Placental epithelial cell (primary cell): ENCODE results near the gene SUDS3. TPM values are rescaled to one million over a fixed set of nuclear protein-coding genes. Genes with fewer than 3 reads are reported as not detected.

Experiments
- total RNA-seq: library from RNA; depleted of rRNA; stranded (reverse); fragments of >200 nt; gene quantifications from 2 replicates; pipeline ENCODE4 v1.2.3, GENCODE V29; 2012

Gene SUDS3, protein sequence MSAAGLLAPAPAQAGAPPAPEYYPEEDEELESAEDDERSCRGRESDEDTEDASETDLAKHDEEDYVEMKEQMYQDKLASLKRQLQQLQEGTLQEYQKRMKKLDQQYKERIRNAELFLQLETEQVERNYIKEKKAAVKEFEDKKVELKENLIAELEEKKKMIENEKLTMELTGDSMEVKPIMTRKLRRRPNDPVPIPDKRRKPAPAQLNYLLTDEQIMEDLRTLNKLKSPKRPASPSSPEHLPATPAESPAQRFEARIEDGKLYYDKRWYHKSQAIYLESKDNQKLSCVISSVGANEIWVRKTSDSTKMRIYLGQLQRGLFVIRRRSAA
- total RNA-seq, result 34.5 and 40.5 TPM in 2 replicates

GRCh38 chr12:118376089-118377020 is at the start of gene SUDS3:
Gene SUDS3, plus strand, starts transcription at chr12:118376555. Its CDS starts 137 bp downstream, at chr12:118376692.

DNA sequence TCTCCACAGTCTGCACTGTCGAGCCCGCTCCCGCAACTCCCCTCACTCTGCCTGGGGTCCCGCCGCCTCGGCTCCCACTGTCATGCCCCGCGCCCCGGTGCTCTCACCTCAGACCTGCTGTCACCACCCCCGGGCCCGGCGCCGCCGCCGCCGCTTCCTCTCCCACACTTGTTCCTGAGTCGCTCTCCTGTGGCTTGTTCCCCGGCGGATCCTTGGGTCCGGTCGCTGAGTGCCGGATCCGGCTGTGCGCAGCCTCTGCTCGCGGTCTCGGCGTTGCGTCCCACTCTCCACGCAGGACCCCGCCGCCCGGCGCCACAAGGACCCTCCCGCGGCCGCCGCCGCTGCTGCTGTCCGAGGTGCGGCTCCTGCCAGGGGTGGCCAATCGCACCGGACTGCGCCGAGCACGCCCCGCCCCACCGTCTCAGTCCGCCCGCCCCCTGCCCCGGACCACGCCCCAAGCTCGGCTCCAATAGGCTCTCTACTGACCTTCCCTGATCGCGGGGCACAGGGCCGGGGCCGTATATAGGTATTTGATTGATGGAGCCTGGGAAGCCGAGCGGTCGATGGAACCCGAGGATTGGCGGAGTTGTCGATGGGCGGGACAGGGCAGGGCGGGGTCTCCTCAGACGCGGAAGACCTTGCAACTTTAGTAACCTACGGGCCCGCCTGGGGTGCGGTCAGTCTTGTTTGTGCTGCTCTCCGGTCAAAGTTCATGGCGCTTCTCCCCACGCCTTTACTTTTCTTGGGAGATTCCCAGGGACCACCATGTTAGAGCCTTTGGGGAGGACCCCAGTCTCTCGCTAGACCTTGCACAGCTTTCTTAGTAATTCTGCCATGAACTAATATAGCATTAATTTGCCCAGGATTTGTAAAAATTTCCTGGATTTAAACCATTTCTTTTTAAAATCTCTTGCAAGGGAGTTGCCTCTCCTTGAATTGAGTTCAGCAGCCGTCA is 3.5 kb upstream of the SUDS3 start, which contains the start of gene TAOK3:
Gene TAOK3, minus strand, starts transcription at position 367 of the 955 bp plus-strand sequence. CDS start 117,340 bp downstream, outside the sequence.

Other genes starting within 250 kb of the SUDS3 start
- gene PEBP1, start 240.4 kb upstream of the SUDS3 start, total RNA-seq, result 183 and 243 TPM in 2 replicates
- 23.2 and 25.1 TPM in 2 replicates for gene TAOK3, start 3.6 kb upstream of the SUDS3 start, total RNA-seq